SK-N-SH (cell line): ENCODE results near the gene YY1. TPM values are rescaled to one million over a fixed set of nuclear protein-coding genes. Genes with fewer than 3 reads are reported as not detected.

Source experiments
- CTCF ChIA-PET: fragments of 300-600, 350-600 bp; formaldehyde crosslinking; extraction: SDS; loops from one replicate; lab custom pipeline; 2021; lab: Yijun Ruan, JAX
- POLR2A ChIA-PET: fragments of 350-600 bp; sonication (Branson Sonifier 250); formaldehyde crosslinking; extraction: SDS; loops from one replicate; lab custom pipeline; 2020; ENCODE audit warnings: antibody characterized with exemption, inconsistent platforms; lab: Yijun Ruan, JAX
- DNase-seq: peaks from one replicate; pipeline ENCODE4 v3.0.0; 2012
- H2AFZ ChIP-seq: fragments of 200-600 bp; sonication (generic); 2 replicates; pipeline ENCODE4 v1.8.1; 2016; ENCODE audit warnings: antibody characterized with exemption, mild to moderate bottlenecking, low read depth
- H3F3A ChIP-seq: fragments of 200-600 bp; sonication (generic); replicated peaks from 2 replicates; pipeline ENCODE3; 2016; ENCODE audit warnings: antibody characterized with exemption, mild to moderate bottlenecking; ENCODE audit not compliant: insufficient read depth
- H3K27ac ChIP-seq, 2 experiments: fragments of 200-500 bp in 1 of 2; fragments of 200-600 bp in 1 of 2; sonication (Bioruptor generic) in 1 of 2; sonication (generic), shearing (Covaris generic) in 1 of 2; 2 replicates each; pipeline versions ENCODE4 v1.5.1 to v1.6.1; 2014 to 2016; ENCODE audit warnings: low read depth in 2 of 2, inconsistent platforms in 1 of 2, low read length in 1 of 2, mild to moderate bottlenecking in 1 of 2, mixed read lengths in 1 of 2
- H3K27me3 ChIP-seq: fragments of 200-600 bp; sonication (generic), shearing (Covaris generic); 2 replicates; pipeline ENCODE4 v1.6.1; 2016; ENCODE audit warnings: mixed run types; ENCODE audit not compliant: insufficient read depth
- H3K36me3 ChIP-seq, 2 experiments: fragments of 200-500 bp in 1 of 2; fragments of 200-600 bp in 1 of 2; sonication (Bioruptor generic) in 1 of 2; sonication (generic) in 1 of 2; replicated peaks in 1 of 2; 2 replicates each; pipeline versions ENCODE3 to v1.5.1; 2014 to 2016; ENCODE audit warnings: low read length in 1 of 2, mild to moderate bottlenecking in 1 of 2; ENCODE audit not compliant: insufficient read depth in 2 of 2, control insufficient read depth in 1 of 2
- H3K4me1 ChIP-seq, 2 experiments: fragments of 200-500 bp in 1 of 2; fragments of 200-600 bp in 1 of 2; sonication (Bioruptor generic) in 1 of 2; sonication (generic), shearing (Covaris generic) in 1 of 2; 2 replicates each; pipeline versions ENCODE4 v1.5.1 to v1.6.1; 2014 to 2016; ENCODE audit warnings: low read depth in 1 of 2, low read length in 1 of 2, mixed run types in 1 of 2; ENCODE audit not compliant: insufficient read depth in 2 of 2, control insufficient read depth in 1 of 2
- H3K4me2 ChIP-seq: fragments of 200-600 bp; sonication (generic), shearing (Covaris generic); 2 replicates; pipeline ENCODE4 v1.6.1; 2017; ENCODE audit warnings: mixed run types
- H3K4me3 ChIP-seq, 2 experiments: fragments of 200-500 bp in 1 of 2; fragments of 200-600 bp in 1 of 2; sonication (Bioruptor generic) in 1 of 2; sonication (generic), shearing (Covaris generic) in 1 of 2; 2 replicates each; pipeline versions ENCODE4 v1.5.1 to v1.8.1; 2014 to 2016; ENCODE audit warnings: low read depth in 2 of 2, inconsistent platforms in 1 of 2, low read length in 1 of 2, mild to moderate bottlenecking in 1 of 2, mixed read lengths in 1 of 2, moderate library complexity in 1 of 2
- H3K79me2 ChIP-seq: fragments of 200-600 bp; sonication (generic); 2 replicates; pipeline ENCODE4 v1.8.1; 2017; ENCODE audit warnings: mild to moderate bottlenecking; ENCODE audit not compliant: insufficient read depth
- H3K9ac ChIP-seq: fragments of 200-600 bp; sonication (generic); 2 replicates; pipeline ENCODE4 v1.6.1; 2017; ENCODE audit warnings: mixed run types
- H3K9me2 ChIP-seq: fragments of 200-600 bp; sonication (generic); 2 replicates; pipeline ENCODE4 v1.6.1; 2017; ENCODE audit warnings: mixed run types
- H3K9me3 ChIP-seq: fragments of 200-600 bp; sonication (generic); 2 replicates; pipeline ENCODE4 v1.6.1; 2017; ENCODE audit warnings: mixed run types, mild to moderate bottlenecking, moderate library complexity
- H4K20me1 ChIP-seq: fragments of 200-600 bp; sonication (generic); 2 replicates; pipeline ENCODE4 v1.6.1; 2017; ENCODE audit warnings: mild to moderate bottlenecking, mixed run types; ENCODE audit not compliant: insufficient read depth
- CTCF ChIP-seq: fragments of 200-600 bp; sonication (generic); IDR thresholded peaks from 2 replicates; pipeline ENCODE4 v1.6.1; 2017; ENCODE audit warnings: antibody characterized with exemption, mild to moderate bottlenecking, moderate library complexity
- EZH2phosphoT487 ChIP-seq: fragments of 200-600 bp; sonication (generic); IDR thresholded peaks from 2 replicates; pipeline ENCODE4 v1.6.1; 2017; ENCODE audit warnings: low read depth, mixed run types, mild to moderate bottlenecking, antibody characterized with exemption, moderate library complexity, borderline replicate concordance
- FOXJ3 ChIP-seq: sonication (generic); formaldehyde crosslinking; IDR thresholded peaks from 2 replicates; pipeline ENCODE4 v1.5.1; 2020; ENCODE audit warnings: mild to moderate bottlenecking, missing genetic modification reagents
- GATA2 ChIP-seq: sonication (generic); formaldehyde crosslinking; IDR thresholded peaks from 2 replicates; pipeline ENCODE4 v1.5.0; 2020; ENCODE audit warnings: mild to moderate bottlenecking, missing genetic modification reagents
- IRF3 ChIP-seq: fragments of 150-350 bp; IDR thresholded peaks from 2 replicates; pipeline ENCODE4 v1.6.1; 2016; ENCODE audit warnings: mild to moderate bottlenecking, low read depth, low read length
- JUND ChIP-seq: IDR thresholded peaks from 2 replicates; pipeline ENCODE4 v1.4.0; 2012
- MAX ChIP-seq: IDR thresholded peaks from 2 replicates; pipeline ENCODE4 v1.4.0; 2012; ENCODE audit warnings: low read depth
- MEF2A ChIP-seq: IDR thresholded peaks from 2 replicates; pipeline ENCODE4 v1.4.0; 2012; ENCODE audit warnings: low read depth, borderline replicate concordance
- NFIC ChIP-seq: IDR thresholded peaks from 2 replicates; pipeline ENCODE4 v1.4.0; 2012; ENCODE audit warnings: borderline replicate concordance
- NRF1 ChIP-seq: IDR thresholded peaks from 2 replicates; pipeline ENCODE4 v1.6.1; 2012; ENCODE audit warnings: low read depth, mild to moderate bottlenecking, low read length
- RAD21 ChIP-seq: IDR thresholded peaks from 2 replicates; pipeline ENCODE4 v1.6.1; 2012; ENCODE audit warnings: mild to moderate bottlenecking, low read length
- RFX5 ChIP-seq: IDR thresholded peaks from 2 replicates; pipeline ENCODE4 v1.6.1; 2012; ENCODE audit warnings: mild to moderate bottlenecking, improper control_type of control experiment, low read length
- RXRA ChIP-seq: IDR thresholded peaks from 2 replicates; pipeline ENCODE4 v1.4.0; 2012; ENCODE audit warnings: low read depth, mild to moderate bottlenecking, borderline replicate concordance
- SIN3A ChIP-seq: IDR thresholded peaks from 2 replicates; pipeline ENCODE4 v1.6.1; 2012; ENCODE audit warnings: low read depth, mild to moderate bottlenecking, low read length, moderate library complexity, borderline replicate concordance
- SMC3 ChIP-seq: IDR thresholded peaks from 2 replicates; pipeline ENCODE4 v1.6.1; 2012; ENCODE audit warnings: low read depth, low read length, improper control_type of control experiment
- TAF1 ChIP-seq: IDR thresholded peaks from 2 replicates; pipeline ENCODE4 v1.6.1; 2012; ENCODE audit warnings: low read depth, mild to moderate bottlenecking, low read length, moderate library complexity, borderline replicate concordance
- USF1 ChIP-seq: IDR thresholded peaks from 2 replicates; pipeline ENCODE4 v1.4.0; 2012; ENCODE audit warnings: low read depth, borderline replicate concordance
- USF2 ChIP-seq: fragments of 150-350 bp; IDR thresholded peaks from 2 replicates; pipeline ENCODE4 v1.6.1; 2017; ENCODE audit warnings: antibody characterized with exemption, low read length, low read depth, borderline replicate concordance
- YY1 ChIP-seq: IDR thresholded peaks from 2 replicates; pipeline ENCODE4 v1.4.0; 2012; ENCODE audit warnings: low read depth, mild to moderate bottlenecking
- ZBTB33 ChIP-seq: IDR thresholded peaks from 2 replicates; pipeline ENCODE4 v1.4.0; 2012; ENCODE audit warnings: low read depth, borderline replicate concordance
- WGBS: methylation state at CpG from one replicate; pipeline ENCODE4 v1.1.6; 2017; ENCODE audit warnings: low lambda C conversion rate; 5-methylcytosine and 5-hydroxymethylcytosine counted together
- polyA plus RNA-seq, 3 experiments: library from polyadenylated mRNA; depleted of rRNA; stranded (reverse); fragments of >200 nt; gene quantifications; 2 replicates each; pipeline ENCODE4 v1.2.3, GENCODE V29; 2012

Gene YY1
- polyA plus RNA-seq, 1 of the 3 experiments (the other 2 are of a cell fraction): 18.1 TPM

GRCh38 chr14:100252684-100253083, 13.7 kb downstream of the YY1 start:
- peaks cover 0 to 5% of the 10 kb centered on the region in 2 experiments; a peak in 1 of 4 replicates for H3K4me1 ChIP-seq
- no peak overlapping the region for H3K4me3 ChIP-seq
- H3K27ac ChIP-seq: no peak overlapping the region
- H3K36me3 ChIP-seq: no peaks in the 10 kb centered on the region
- no peaks in the 10 kb centered on the region for H3K9me2 ChIP-seq
- DNase-seq: no peak
- H3K9me3 ChIP-seq: no peaks in the 10 kb centered on the region
- no peak overlapping the region for H2AFZ ChIP-seq
- H3K27me3 ChIP-seq: no peaks in the 10 kb centered on the region
- no peak for TF ChIP-seq EZH2phosphoT487
- no peak for TF ChIP-seq FOXJ3
- no peak for TF ChIP-seq YY1
- POLR2A ChIA-PET: no interaction called here
- H3F3A ChIP-seq: no peaks in the 10 kb centered on the region
- H3K4me2 ChIP-seq: no peak overlapping the region
- H3K79me2 ChIP-seq: peaks cover 100% of the 10 kb centered on the region
- H3K9ac ChIP-seq: no peak overlapping the region
- CTCF ChIA-PET: interaction anchor here (1.5 to 2.0 kb wide), 2 partner anchors 12 to 16 kb away, joined by 5 to 7 read pairs; no protein-coding TSS in a partner anchor
- peaks cover 99% of the 10 kb centered on the region for H4K20me1 ChIP-seq

- 96% methylated on average over 3 of the region's 3 CpGs for WGBS
- Histone ChIP-seq H3K27ac (no peak overlapping the region), H3K27me3 (no peaks in the 10 kb centered on the region), H3K9me2 (no peaks in the 10 kb centered on the region), H3F3A (no peaks in the 10 kb centered on the region), H3K4me1 (no peaks in the 10 kb centered on the region; a peak in 1 of 4 replicates), H4K20me1 (peaks cover 97% of the 10 kb centered on the region), H3K36me3 (no peaks in the 10 kb centered on the region), H3K4me3 (no peak overlapping the region), H3K9ac (no peak overlapping the region), H2AFZ (no peak overlapping the region), H3K79me2 (peaks cover 100% of the 10 kb centered on the region), H3K9me3 (no peaks in the 10 kb centered on the region), H3K4me2 (no peak overlapping the region)
- no peak for DNase-seq
- ChIA-PET POLR2A (no interaction called here), CTCF (no interaction called here)
- no peak for TF ChIP-seq RFX5
- TF ChIP-seq USF2: no peak
- no peak for TF ChIP-seq RXRA
- TF ChIP-seq YY1: no peak
- TF ChIP-seq CTCF: no peak
- no peak for TF ChIP-seq NFIC
- no peak for TF ChIP-seq FOXJ3
- no peak for TF ChIP-seq SMC3
- TF ChIP-seq RAD21: no peak
- no peak for TF ChIP-seq EZH2phosphoT487
- TF ChIP-seq MAX: no peak
- no peak for TF ChIP-seq NRF1
- no peak for TF ChIP-seq IRF3
- TF ChIP-seq TAF1: no peak
- no peak for TF ChIP-seq USF1
- no peak for TF ChIP-seq GATA2 (CRISPR knock-in tag)
- no peak for TF ChIP-seq ZBTB33
- TF ChIP-seq JUND: no peak
- TF ChIP-seq SIN3A: no peak
- no peak for TF ChIP-seq MEF2A
Measured at GRCh38 chr14:100256339-100256895, 17.5 kb downstream of the YY1 start.
